NCI-H2171 treated with DMSO at 0.1 percent for 48 hours (cell line): ENCODE results near the gene IL13RA2.

ENCODE experiments used
- DNase-seq: peaks from one replicate; lab custom pipeline; 2025; lab: John Stamatoyannopoulos, UW

The IL13RA2 gene

DNA sequence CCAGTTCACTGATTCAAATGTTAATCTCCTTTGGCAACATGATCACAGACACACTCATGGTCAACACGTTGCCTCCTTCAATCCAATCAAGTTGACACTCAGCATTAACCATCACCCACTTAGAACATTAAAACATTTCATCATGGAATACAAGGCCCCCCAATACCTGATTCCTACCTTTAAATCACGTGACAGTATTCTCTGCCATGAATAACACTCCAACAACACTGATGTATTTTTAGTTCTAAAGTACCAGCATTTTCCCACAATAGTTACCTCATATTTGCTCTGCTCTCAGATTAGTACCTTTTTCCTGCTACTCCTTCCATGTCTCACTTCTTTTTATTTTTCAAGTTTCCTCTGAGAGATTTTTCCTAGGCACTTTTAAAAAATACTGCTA is 19.6 kb downstream of the IL13RA2 start:
- no peak for DNase-seq

GRCh38 chrX:114985967-114986592 is 31.3 kb downstream of the IL13RA2 start:
- no peak for DNase-seq

DNA sequence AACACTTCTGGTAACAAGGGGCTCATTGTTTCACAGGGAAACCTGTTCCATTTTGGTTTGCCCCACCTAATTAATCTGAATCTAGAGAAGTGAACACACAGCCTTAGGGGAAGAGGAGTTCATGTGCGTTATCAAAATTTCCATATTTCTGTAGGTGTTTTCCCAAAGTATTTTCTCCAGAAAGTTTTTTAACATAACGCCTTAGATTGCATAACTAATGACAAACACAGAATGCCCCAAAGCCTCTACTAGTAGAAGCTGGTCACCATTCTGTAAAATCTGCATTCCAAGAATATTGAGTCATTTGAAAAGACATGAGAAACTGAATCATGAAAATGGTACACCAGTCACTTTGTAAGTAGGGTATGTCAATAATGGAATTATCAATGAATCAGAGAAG is 41.1 kb downstream of the IL13RA2 start:
- no peak for DNase-seq

DNA sequence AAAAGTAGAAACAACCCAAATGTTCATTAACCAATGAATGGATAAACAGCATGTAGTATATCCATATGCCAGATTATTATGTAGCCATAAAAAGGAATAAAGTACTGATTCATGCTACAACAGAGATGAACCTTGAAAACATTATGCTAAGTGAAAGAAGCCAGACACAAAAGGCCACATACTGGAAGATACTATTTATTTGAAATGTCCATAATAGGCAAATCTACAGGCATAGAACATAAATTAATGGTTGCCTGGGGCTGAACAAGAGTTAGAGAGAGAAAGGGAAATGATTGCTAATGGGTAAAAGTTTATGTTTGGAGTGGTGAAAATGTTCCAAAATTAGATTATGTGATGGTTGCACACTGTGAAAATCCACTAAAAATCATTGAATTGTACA is 44.4 kb downstream of the IL13RA2 start:
- no peak for DNase-seq

DNA sequence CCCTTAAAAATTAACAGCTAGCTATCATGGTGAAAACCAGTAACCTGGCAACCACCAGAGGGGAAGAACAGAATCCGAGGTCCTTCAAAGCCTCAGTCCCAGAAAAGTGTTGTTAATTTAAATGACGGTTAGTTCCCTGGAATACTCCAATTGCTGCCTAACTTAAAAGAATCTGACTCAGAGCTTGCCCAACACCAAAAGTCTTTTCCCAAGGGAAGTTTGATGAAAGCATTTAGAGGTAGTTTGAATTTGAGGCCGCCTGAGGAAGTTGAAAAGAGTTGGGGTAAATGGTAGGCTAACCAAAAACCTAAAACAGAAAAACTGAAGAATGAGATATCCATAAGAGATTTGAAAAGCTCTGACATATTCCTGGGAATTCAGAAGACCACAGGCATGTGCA is 46.6 kb downstream of the IL13RA2 start:
- no peak for DNase-seq

GRCh38 chrX:114964374-114964773 is 53.0 kb downstream of the IL13RA2 start:
- no peak for DNase-seq

DNA sequence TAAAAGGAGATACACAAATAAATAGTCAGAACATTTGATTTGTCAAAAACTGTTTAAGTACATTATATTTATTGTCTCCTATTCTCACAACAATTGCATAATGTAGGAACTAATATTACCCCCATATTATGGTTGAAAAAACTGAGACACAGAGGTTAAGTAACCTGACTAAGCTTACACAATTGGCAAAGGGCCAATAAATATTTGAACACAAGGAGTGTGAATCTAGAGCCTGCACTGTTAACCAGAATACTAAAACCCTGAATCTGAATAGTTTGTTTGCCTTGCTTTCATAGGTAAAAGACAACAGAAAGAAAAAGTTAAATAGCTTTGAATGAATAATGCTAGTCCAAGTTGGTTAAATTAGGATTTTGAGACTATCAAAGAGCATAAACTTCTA is 55.2 kb downstream of the IL13RA2 start:
- DNase-seq = no peak

DNA sequence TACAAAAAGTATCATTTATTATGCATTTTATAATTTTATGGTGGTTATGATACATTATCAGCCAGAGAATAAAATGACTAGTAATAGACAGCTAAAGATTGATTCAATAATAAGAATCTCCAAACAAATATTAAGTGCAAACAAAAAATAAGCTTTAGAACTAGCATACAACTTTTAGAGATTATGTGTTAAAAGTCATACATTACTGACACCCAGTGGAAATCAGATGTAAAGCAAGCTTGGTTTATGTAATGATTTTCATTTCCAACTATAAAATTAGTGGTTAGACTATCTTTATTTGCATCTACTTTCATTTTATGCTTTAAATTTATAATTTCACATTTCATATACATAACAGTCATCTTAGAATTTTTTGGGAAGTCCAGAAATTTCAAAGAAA is 57.7 kb downstream of the IL13RA2 start:
- DNase-seq = no peak
